Mucosa of rectum (tissue), 2 donors: ENCODE results near the gene CNFN.
A peak's percentile ranks its signal among the peaks of the same experiment; 100 is the strongest.

Experiments
- H3K27ac ChIP-seq, 2 donors: one replicate each; pipeline ENCODE4 v1.7.0; 2013; ENCODE audit warnings: inconsistent platforms in 2 of 2, low read depth in 2 of 2, low read length in 2 of 2
- H3K27me3 ChIP-seq, 2 donors: one replicate each; pipeline ENCODE4 v1.7.0; 2013; ENCODE audit warnings: low read length in 2 of 2; ENCODE audit not compliant: control insufficient read depth in 2 of 2, insufficient read depth in 2 of 2
- H3K36me3 ChIP-seq, 2 donors: one replicate each; pipeline ENCODE4 v1.7.0; 2013; ENCODE audit warnings: low read length in 2 of 2; ENCODE audit not compliant: control insufficient read depth in 2 of 2, insufficient read depth in 2 of 2
- H3K4me1 ChIP-seq, 2 donors: one replicate each; pipeline ENCODE4 v1.7.0; 2013; ENCODE audit warnings: low read length in 2 of 2, mild to moderate bottlenecking in 1 of 2; ENCODE audit not compliant: control insufficient read depth in 2 of 2, insufficient read depth in 2 of 2
- H3K4me3 ChIP-seq, 2 donors: one replicate each; pipeline ENCODE4 v1.7.0; 2013; ENCODE audit warnings: low read length in 2 of 2
- H3K9ac ChIP-seq, 2 donors: one replicate each; pipeline ENCODE4 v1.7.0; 2013; ENCODE audit warnings: low read length in 2 of 2, low read depth in 1 of 2, mild to moderate bottlenecking in 1 of 2
- H3K9me3 ChIP-seq, 2 donors: one replicate each; pipeline ENCODE4 v1.7.0; 2013; ENCODE audit warnings: low read length in 2 of 2; ENCODE audit not compliant: control insufficient read depth in 2 of 2
- donor health status: healthy.
- donor health status: Normal muscosa, but diverticular disease.

CNFN gene

DNA sequence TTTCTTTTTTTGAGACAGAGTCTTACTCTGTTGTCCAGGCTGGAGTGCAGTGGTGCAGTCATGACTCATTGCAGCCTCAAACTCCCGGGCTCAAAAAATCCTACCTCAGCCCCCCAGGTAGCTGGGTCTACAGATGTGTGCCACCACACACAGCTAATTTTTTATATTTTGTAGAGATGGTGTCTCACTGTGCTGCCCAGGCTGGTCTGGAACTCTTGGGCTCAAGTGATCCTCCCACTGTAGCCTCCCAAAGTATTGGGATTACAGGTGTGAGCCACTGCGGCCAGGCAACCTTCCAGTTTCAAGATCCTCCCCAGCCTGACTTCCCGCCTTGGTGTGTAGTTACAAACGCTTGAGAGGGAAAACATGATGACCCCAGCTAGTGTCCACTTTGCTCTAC is 22.2 kb downstream of the CNFN start:
- Histone ChIP-seq H3K27me3 (no peaks in the 10 kb centered on the region), H3K36me3 (peaks cover 10 to 15% of the 10 kb centered on the region in 2 donors), H3K9me3 (peaks cover 0 to 3% of the 10 kb centered on the region in 2 donors), H3K9ac (no peak overlapping the region), H3K4me3 (no peak overlapping the region), H3K27ac (no peak overlapping the region), H3K4me1 (no peaks in the 10 kb centered on the region)

DNA sequence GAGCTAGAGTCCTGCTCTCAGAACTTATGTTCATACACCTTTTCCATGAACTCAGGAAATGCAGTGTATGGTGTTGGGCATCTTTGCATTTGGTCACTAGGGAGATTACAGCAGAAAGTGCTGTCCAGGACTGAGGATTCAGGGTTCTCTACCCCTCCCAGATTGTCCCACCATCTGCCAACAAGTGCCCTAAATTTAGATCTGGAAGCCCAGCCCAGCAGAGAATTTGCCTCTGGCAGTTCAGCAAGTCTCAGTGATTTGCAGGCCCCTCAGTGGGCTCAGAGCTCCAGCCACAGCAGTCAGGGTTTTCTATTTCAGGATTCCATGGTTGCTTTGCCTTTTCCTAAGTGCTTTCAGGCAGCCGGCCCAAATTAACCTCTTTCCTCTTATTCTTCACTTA is 23.4 kb downstream of the CNFN start:
- H3K9ac ChIP-seq, result no peak overlapping the region
- no peaks in the 10 kb centered on the region for H3K4me1 ChIP-seq
- H3K27ac ChIP-seq, result no peak overlapping the region
- H3K36me3 ChIP-seq, result peaks cover 10 to 19% of the 10 kb centered on the region in 2 donors
- H3K27me3 ChIP-seq, result no peaks in the 10 kb centered on the region
- H3K4me3 ChIP-seq, result no peak overlapping the region
- peaks cover 0 to 3% of the 10 kb centered on the region in 2 donors for H3K9me3 ChIP-seq

DNA sequence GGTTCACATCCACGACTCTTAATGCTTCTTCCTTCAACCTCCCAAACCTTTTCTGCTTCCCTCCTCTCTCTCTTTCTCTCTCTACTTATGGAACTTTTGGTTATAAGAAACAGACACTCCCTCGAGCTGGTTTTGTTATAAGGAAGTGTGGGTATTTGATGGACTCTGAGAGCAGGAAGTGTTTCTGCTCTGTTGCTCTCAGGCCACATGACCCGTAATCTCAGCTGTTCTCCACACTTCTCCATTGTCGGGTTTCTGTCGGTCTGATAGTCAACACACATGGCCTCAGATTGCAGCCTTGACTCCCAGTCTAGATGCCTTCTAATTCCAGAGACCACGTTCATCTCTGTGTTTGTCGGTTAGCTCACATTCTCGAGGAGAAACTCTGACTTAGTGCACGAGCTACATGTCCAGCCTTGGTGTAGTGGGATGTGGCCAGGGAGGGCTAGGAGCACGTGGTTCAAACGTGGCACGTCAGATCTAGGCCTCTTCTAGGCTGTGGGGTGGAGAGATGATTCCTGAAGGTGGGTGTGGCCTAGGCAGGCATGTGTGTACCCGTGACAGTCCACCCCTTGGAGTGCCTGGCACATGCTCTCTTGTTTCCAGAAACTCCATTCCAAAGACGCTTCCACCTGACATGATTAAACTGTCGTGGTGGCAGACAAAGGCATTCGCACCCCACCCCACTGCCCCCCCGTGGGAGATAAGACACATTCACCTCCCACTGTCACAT is 26.3 kb downstream of the CNFN start:
- peaks cover 10 to 21% of the 10 kb centered on the region in 2 donors for H3K36me3 ChIP-seq

DNA sequence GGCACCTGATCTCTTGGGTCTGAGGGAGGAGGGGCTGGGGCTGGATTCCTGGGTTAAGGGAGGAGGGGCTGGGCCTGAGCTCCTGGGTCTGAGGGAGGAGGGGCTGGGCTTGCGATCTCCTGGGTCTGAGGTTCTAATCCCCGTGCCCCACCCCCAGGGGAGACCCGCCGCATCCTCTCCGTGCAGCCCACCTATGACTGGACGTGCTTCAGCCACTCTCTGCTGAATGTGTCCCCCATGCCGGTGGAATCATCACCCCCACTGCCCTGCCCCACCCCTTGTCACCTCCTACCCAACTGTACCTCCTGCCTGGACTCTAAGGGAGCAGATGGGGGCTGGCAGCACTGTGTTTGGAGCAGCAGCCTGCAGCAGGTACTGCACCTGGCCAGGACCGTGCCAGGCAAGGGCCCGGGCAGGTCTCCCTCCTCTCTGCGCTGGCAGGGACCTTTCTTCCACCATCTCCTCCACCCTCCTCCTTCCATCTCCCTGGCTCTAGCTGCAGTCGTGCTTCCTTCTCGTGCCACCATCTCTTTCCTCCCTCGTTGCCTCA is 27.1 kb downstream of the CNFN start:
- H3K9me3 ChIP-seq, result peaks cover 0 to 3% of the 10 kb centered on the region in 2 donors
- no peak overlapping the region for H3K9ac ChIP-seq
- H3K36me3 ChIP-seq, result peaks cover 10 to 21% of the 10 kb centered on the region in 2 donors
- no peaks in the 10 kb centered on the region for H3K27me3 ChIP-seq
- no peaks in the 10 kb centered on the region for H3K4me1 ChIP-seq
- no peak overlapping the region for H3K4me3 ChIP-seq
- no peak overlapping the region for H3K27ac ChIP-seq

More for the DNA sequence above, 26.3 kb downstream of the CNFN start:
- Histone ChIP-seq H3K27ac (peak overlapping the region; percentile 26 to 40), H3K9me3 (peaks cover 0 to 3% of the 10 kb centered on the region in 2 donors), H3K4me1 (no peaks in the 10 kb centered on the region), H3K4me3 (no peak overlapping the region), H3K27me3 (no peaks in the 10 kb centered on the region), H3K9ac (no peak overlapping the region)

DNA sequence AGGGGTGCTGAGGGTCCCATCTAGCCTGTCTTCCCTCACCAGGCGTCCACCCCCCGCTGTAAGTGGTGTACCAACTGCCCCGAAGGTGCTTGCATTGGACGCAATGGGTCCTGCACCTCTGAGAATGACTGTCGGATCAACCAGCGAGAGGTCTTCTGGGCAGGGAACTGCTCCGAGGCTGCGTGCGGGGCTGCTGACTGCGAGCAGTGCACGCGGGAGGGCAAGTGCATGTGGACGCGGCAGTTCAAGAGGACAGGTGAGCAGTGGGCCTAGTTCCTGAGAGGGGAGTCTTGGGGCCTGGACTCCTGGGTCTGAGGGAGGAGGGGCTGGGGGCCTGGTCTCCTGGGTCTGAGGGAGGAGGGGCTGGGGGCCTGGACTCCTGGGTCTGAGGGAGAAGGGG is 27.8 kb downstream of the CNFN start:
- Histone ChIP-seq H3K27ac (no peak overlapping the region), H3K27me3 (no peaks in the 10 kb centered on the region), H3K4me1 (no peaks in the 10 kb centered on the region), H3K9ac (no peak overlapping the region), H3K4me3 (no peak overlapping the region), H3K9me3 (peaks cover 0 to 3% of the 10 kb centered on the region in 2 donors), H3K36me3 (peaks cover 10 to 23% of the 10 kb centered on the region in 2 donors)

DNA sequence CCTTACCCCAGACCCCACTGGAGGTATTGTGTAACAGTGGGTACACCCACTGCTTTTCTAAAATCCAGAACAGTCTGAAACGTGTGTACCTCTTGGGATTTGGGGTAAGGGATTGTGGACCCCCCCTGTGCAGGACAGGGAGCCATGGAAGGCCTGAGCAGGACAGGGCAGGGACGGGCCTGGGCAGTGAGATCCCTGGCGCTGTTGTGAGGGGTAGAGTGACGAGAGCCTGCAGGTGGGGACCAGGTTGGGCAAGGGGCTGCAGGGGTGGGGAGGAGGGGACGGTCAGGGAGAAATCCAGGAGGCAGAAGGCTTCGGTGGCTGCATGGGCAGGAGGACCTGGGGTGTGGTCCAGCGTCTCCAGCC is 28.6 kb downstream of the CNFN start:
- Histone ChIP-seq H3K36me3 (peaks cover 17 to 28% of the 10 kb centered on the region in 2 donors), H3K27me3 (no peaks in the 10 kb centered on the region), H3K9me3 (peaks cover 0 to 3% of the 10 kb centered on the region in 2 donors), H3K4me1 (no peaks in the 10 kb centered on the region), H3K4me3 (no peak overlapping the region), H3K9ac (no peak overlapping the region), H3K27ac (no peak overlapping the region)

DNA sequence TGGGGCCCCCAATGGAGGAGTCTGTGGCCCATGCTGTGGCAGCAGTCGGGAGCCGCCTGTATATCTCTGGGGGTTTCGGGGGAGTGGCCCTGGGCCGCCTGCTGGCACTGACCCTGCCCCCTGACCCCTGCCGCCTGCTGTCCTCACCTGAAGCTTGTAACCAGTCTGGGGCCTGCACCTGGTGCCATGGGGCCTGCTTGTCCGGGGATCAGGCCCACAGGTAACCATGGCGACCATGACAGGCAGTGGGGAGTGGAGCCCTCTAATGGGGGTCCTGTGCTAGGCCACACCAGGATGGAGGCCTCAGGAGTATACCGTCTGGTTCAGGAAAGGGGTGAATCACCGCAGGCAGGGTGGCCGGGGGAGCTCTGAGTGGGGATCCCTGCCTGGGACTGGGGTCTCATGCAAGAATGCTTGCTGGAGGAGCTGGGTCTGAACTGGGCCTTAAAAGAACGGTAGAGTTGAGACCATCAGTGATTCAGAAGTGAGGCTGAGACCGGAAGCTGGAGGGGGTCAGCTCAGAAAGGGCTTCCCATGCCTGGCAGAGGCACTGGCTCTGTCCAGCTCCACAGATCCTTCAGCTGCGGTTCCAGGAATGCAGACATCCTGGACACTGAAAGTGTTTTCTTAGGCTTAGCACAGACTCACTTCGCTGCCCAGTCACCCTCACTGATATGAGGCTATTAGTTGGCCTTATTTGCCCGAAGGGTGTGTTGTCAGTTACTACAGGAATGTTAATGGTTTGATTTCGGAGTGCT is 29.1 kb downstream of the CNFN start:
- H3K36me3 ChIP-seq, result peaks cover 19 to 33% of the 10 kb centered on the region in 2 donors
- no peak overlapping the region for H3K9ac ChIP-seq
- H3K27me3 ChIP-seq, result no peaks in the 10 kb centered on the region
- H3K9me3 ChIP-seq, result peaks cover 0 to 3% of the 10 kb centered on the region in 2 donors
- no peak overlapping the region for H3K4me3 ChIP-seq
- H3K4me1 ChIP-seq, result no peaks in the 10 kb centered on the region
- H3K27ac ChIP-seq, result no peak overlapping the region

DNA sequence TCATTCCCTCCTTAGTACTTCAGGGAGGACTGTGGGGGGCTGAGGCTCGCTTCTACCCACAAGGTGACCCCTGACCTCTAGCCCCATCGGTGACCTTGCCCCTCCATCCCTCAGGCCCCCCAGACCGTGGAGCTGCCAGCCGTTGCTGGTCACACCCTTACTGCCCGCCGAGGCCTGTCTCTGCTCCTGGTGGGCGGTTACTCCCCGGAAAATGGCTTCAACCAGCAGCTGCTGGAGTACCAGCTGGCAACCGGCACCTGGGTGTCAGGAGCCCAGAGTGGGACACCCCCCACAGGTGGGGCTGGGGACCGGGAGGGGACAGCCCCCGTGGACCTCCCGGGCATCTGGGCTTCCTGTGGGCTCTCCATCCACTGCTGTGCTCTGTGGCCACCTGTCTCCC is 32.8 kb downstream of the CNFN start:
- Histone ChIP-seq H3K9me3 (no peaks in the 10 kb centered on the region), H3K27ac (no peak overlapping the region), H3K4me3 (no peak overlapping the region), H3K27me3 (no peaks in the 10 kb centered on the region), H3K4me1 (no peaks in the 10 kb centered on the region), H3K36me3 (peaks cover 19 to 37% of the 10 kb centered on the region in 2 donors), H3K9ac (no peak overlapping the region)

DNA sequence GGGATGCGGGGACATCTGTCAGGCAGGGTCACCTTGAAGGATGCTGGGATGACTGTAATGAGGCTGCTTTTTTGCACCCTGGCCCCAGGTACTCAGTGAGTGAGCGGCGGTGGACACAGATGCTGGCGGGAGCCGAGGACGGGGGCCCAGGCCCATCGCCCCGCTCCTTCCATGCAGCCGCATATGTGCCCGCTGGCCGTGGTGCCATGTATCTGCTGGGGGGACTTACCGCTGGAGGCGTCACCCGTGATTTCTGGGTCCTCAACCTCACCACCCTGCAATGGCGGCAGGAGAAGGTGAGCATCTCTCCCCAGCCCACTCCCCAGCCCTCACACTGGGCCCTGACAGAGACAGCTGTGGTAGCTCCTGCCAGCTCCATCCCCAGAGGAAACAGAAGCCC is 33.4 kb downstream of the CNFN start:
- no peaks in the 10 kb centered on the region for H3K4me1 ChIP-seq
- H3K36me3 ChIP-seq, result peaks cover 20 to 37% of the 10 kb centered on the region in 2 donors

DNA sequence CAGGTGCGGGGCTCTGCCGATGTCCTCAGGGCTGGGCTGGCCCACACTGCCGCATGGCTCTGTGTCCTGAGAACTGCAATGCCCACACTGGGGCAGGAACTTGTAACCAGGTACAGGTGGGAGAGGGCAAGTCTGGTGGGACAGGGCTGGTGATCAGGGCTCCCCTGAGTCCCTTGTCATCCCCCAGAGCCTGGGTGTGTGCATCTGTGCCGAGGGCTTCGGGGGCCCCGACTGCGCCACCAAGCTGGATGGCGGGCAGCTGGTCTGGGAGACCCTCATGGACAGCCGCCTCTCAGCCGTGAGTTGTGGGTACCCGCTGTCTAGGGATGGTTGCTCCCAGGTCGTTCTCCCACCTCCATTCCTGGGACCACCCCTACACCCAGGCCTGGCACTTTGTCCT is 34.2 kb downstream of the CNFN start:
- H3K4me1 ChIP-seq, result no peaks in the 10 kb centered on the region
- no peak overlapping the region for H3K27ac ChIP-seq
- H3K9ac ChIP-seq, result no peak overlapping the region
- no peak overlapping the region for H3K4me3 ChIP-seq
- no peaks in the 10 kb centered on the region for H3K9me3 ChIP-seq
- H3K36me3 ChIP-seq, result peaks cover 20 to 34% of the 10 kb centered on the region in 2 donors
- H3K27me3 ChIP-seq, result no peaks in the 10 kb centered on the region

More for the DNA sequence above, 33.4 kb downstream of the CNFN start:
- Histone ChIP-seq H3K27me3 (no peaks in the 10 kb centered on the region), H3K27ac (no peak overlapping the region), H3K9ac (no peak overlapping the region), H3K4me3 (no peak overlapping the region), H3K9me3 (no peaks in the 10 kb centered on the region)
